Measurements from ENCODE around the gene HOXD12. TPM values are rescaled to one million over a fixed set of nuclear protein-coding genes. Genes with fewer than 3 reads are reported as not detected.
A peak's percentile ranks its signal among the peaks of the same experiment; 100 is the strongest.

HOXD12 gene
- total RNA-seq, 4 donors from 2014 or later, result not detected

- no peak for TF ChIP-seq POLR2A (IDR thresholded peaks at IDR 0.05)
- no peak for TF ChIP-seq CTCF (IDR thresholded peaks at IDR 0.05)
- 23 to 24% methylated on average over 7 of the region's 7 CpGs for WGBS, 2 donors
- Histone ChIP-seq H3K4me3 (no peak overlapping the region), H3K27ac (no peak overlapping the region), H3K27me3 (peaks cover 16 to 100% (median 78%) of the 10 kb centered on the region in 4 donors), H3K36me3 (no peaks in the 10 kb centered on the region), H3K9me3 (no peaks in the 10 kb centered on the region), H3K4me1 (peaks cover 11 to 32% (median 18%) of the 10 kb centered on the region in 3 donors)
- no peak for DNase-seq
- intact Hi-C loops (cut with DNase I), result no loop called here
These were observed 11.1 kb downstream of the HOXD12 start for GRCh38 chr2:176110415-176111308.

GRCh38 chr2:176111309-176111663 is 11.7 kb downstream of the HOXD12 start:
- DNase-seq, result no peak
- WGBS, 2 donors, result 5 to 6% methylated on average over 13 to 16 of the region's 16 CpGs
- TF ChIP-seq CTCF (IDR thresholded peaks at IDR 0.05), result peak in 4 of 6 experiments; percentile 31 to 57 (median 41)
- no peak for TF ChIP-seq POLR2A (IDR thresholded peaks at IDR 0.05)
- Histone ChIP-seq H3K9me3 (no peaks in the 10 kb centered on the region), H3K36me3 (no peaks in the 10 kb centered on the region), H3K4me3 (peak overlapping the region in 1 of 4 donors; percentile 12), H3K27me3 (peaks cover 21 to 100% (median 78%) of the 10 kb centered on the region in 4 donors), H3K27ac (no peak overlapping the region), H3K4me1 (peaks cover 10 to 29% (median 17%) of the 10 kb centered on the region in 3 donors)
- intact Hi-C loops (cut with DNase I), result no loop called here

- no peak overlapping the region for H3K27ac ChIP-seq
- DNase-seq, result no peak
- H3K36me3 ChIP-seq, result no peaks in the 10 kb centered on the region
- no peak overlapping the region for H3K4me3 ChIP-seq
- peaks cover 26 to 100% (median 78%) of the 10 kb centered on the region in 4 donors for H3K27me3 ChIP-seq
- no peaks in the 10 kb centered on the region for H3K9me3 ChIP-seq
- H3K4me1 ChIP-seq, result peaks cover 4 to 23% (median 13%) of the 10 kb centered on the region in 3 donors
- WGBS, 2 donors, result 13% methylated on average over 20 to 25 of the region's 29 CpGs
- intact Hi-C loops (cut with DNase I), result no loop called here
- TF ChIP-seq POLR2A (IDR thresholded peaks at IDR 0.05) (no peak), CTCF (IDR thresholded peaks at IDR 0.05) (no peak)
These were observed 12.3 kb downstream of the HOXD12 start for GRCh38 chr2:176111846-176112374.

- TF ChIP-seq POLR2A (IDR thresholded peaks at IDR 0.05), result no peak
- no peak for TF ChIP-seq CTCF (IDR thresholded peaks at IDR 0.05)
- no peak for DNase-seq
- Histone ChIP-seq H3K4me3 (no peak overlapping the region), H3K27me3 (peaks cover 31 to 100% (median 80%) of the 10 kb centered on the region in 4 donors), H3K36me3 (no peaks in the 10 kb centered on the region), H3K9me3 (no peaks in the 10 kb centered on the region), H3K4me1 (peaks cover 0 to 17% (median 9%) of the 10 kb centered on the region in 3 donors), H3K27ac (no peak overlapping the region)
- intact Hi-C loops (cut with DNase I), result no loop called here
- 9 to 19% methylated on average over 10 to 25 of the region's 40 CpGs for WGBS, 2 donors
These were observed 13.0 kb downstream of the HOXD12 start for GRCh38 chr2:176112375-176113302.
